ENCODE results near the gene ARHGAP5.

Gene ARHGAP5

DNA sequence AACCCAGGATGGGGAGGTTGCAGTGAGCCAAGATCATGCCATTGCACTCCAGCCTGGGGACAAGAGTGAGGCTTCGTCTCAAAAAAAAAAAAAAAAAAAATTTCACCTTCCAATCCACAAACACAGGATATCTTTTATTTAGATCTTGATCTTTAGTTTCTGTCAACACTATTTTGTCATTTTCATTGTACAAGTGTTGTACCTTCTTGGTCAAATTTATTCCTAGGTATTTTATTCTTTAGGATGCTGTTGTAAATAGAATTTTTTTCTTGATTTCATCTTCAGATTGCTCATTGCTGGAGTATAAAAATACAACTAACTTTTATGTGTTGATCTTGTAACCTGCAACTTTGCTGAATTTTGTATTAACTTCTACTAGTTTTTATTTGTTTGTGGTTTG, 60.8 kb downstream of the ARHGAP5 start:
- Histone ChIP-seq H3K9me3 (ENCODE audit: severe bottlenecking) (no peaks in the 10 kb centered on the region), H3K36me3 (peaks cover 11% of the 10 kb centered on the region), H3K27me3 (ENCODE audit: insufficient read depth, low read depth, severe bottlenecking) (no peaks in the 10 kb centered on the region), H3K27ac (no peak overlapping the region), H3K4me3 (ENCODE audit: low read depth, low read length) (no peak overlapping the region)
- TF ChIP-seq, protein P1, sequence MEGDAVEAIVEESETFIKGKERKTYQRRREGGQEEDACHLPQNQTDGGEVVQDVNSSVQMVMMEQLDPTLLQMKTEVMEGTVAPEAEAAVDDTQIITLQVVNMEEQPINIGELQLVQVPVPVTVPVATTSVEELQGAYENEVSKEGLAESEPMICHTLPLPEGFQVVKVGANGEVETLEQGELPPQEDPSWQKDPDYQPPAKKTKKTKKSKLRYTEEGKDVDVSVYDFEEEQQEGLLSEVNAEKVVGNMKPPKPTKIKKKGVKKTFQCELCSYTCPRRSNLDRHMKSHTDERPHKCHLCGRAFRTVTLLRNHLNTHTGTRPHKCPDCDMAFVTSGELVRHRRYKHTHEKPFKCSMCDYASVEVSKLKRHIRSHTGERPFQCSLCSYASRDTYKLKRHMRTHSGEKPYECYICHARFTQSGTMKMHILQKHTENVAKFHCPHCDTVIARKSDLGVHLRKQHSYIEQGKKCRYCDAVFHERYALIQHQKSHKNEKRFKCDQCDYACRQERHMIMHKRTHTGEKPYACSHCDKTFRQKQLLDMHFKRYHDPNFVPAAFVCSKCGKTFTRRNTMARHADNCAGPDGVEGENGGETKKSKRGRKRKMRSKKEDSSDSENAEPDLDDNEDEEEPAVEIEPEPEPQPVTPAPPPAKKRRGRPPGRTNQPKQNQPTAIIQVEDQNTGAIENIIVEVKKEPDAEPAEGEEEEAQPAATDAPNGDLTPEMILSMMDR (IDR thresholded peaks at IDR 0.05; ENCODE audit: low read depth, low read length), result no peak
- no peak for DNase-seq

DNA sequence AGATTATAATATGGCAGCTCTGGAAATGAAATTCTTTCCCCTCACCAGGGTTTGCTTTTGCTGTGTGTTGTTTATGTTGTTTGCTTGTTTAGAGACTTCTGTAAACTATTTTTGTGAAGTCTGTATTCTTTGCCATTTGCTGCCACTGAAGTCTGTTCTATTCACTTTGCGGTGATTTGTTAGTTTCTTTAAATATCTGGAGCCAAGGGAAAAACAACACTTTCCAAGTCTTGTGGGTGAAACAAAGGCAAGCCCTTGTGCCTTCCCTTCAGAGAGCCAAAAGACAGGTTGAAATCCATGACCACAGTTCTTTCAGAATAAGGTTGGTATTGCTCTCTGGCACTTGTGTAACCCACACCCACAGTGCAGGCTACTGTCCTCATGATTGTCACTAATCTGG, 65.2 kb downstream of the ARHGAP5 start:
- Histone ChIP-seq H3K4me3 (ENCODE audit: low read depth, low read length) (no peak overlapping the region), H3K27ac (no peak overlapping the region), H3K27me3 (ENCODE audit: insufficient read depth, low read depth, severe bottlenecking) (no peaks in the 10 kb centered on the region), H3K9me3 (ENCODE audit: severe bottlenecking) (no peaks in the 10 kb centered on the region), H3K36me3 (peaks cover 16% of the 10 kb centered on the region)
- DNase-seq, result peak; percentile 12
- TF ChIP-seq, protein P1 (IDR thresholded peaks at IDR 0.05; ENCODE audit: low read depth, low read length), result no peak

DNA sequence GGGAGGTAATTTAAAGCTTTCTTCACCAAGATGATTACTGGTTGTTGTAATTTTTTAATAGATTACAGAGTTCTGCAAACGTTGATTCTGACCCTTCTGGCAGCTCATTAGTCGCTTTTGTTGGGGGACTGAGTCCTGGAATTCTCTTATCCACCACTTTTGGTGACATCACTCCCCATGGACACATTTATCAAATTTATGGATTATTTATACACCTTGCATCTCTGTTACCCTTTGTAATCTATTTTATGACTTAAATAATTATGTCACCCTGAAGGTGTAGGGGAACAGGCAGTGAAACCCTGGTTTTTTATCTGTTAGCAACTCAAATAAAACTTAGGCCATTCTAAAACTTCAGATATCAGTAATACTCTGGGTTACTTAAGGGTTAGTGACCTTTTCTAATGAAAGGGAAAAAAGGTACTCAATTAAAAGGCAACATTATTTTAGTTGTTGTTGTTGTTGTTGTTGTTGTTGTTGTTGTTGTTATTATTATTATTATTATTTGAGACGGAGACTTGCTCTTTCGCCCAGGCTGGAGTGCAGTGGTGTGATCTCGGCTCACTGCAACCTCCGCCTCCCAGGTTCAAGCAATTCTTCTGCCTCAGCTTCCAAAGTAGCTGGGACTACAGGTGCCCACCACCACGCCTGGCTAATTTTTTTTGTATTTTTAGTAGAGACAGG, 65.8 kb downstream of the ARHGAP5 start:
- DNase-seq, result no peak
- TF ChIP-seq, protein P1 (IDR thresholded peaks at IDR 0.05; ENCODE audit: low read depth, low read length), result no peak
- Histone ChIP-seq H3K36me3 (peaks cover 18% of the 10 kb centered on the region), H3K27me3 (ENCODE audit: insufficient read depth, low read depth, severe bottlenecking) (no peaks in the 10 kb centered on the region), H3K4me3 (ENCODE audit: low read depth, low read length) (no peak overlapping the region), H3K9me3 (ENCODE audit: severe bottlenecking) (no peaks in the 10 kb centered on the region), H3K27ac (no peak overlapping the region)

DNA sequence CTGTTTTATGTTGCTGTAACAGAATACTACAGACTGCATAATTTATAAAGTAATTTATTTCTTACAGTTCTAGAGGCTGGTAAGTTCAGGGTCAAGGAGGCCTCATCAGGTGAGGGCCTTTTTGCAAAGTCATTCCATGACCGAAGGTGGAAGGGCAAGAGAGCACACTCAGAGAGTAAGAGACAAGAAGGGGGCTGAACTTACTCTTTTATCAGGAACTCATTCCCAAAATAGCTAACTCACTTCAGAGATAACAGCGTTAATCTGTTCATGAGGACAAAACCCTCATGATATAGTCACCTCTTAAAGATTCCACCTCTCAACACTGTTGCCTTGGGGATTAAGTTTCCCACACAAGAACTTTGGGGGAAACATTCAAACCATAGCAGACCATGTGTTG, 73.3 kb downstream of the ARHGAP5 start:
- TF ChIP-seq, protein P1 (IDR thresholded peaks at IDR 0.05; ENCODE audit: low read depth, low read length), result no peak
- H3K27me3 ChIP-seq (ENCODE audit: insufficient read depth, low read depth, severe bottlenecking), result no peaks in the 10 kb centered on the region
- H3K4me3 ChIP-seq (ENCODE audit: low read depth, low read length), result no peak overlapping the region
- H3K27ac ChIP-seq, result no peak overlapping the region
- no peak for DNase-seq
- H3K36me3 ChIP-seq, result peaks cover 50% of the 10 kb centered on the region
- no peaks in the 10 kb centered on the region for H3K9me3 ChIP-seq (ENCODE audit: severe bottlenecking)

DNA sequence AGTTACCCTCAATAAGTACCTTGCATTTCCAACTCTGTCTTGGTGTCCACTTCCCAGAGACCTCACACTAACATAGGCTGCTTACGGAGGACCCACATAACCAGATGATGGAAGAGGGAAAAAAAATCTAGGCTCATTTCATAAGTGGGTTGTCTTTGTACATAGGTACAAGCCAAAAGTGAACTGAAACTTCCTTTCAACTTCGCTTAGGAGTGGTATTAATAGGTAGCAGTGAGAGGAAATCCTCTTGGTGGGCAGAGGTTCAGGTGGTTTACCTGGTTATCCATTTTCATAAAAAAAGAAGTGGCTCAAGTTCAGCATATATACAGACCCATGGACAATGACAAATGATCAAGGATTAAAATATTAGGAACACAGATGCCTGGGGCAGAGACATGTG, 88.9 kb downstream of the ARHGAP5 start:
- H3K27me3 ChIP-seq (ENCODE audit: insufficient read depth, low read depth, severe bottlenecking), result no peaks in the 10 kb centered on the region
- H3K4me3 ChIP-seq (ENCODE audit: low read depth, low read length), result no peak overlapping the region
- TF ChIP-seq, protein P1 (IDR thresholded peaks at IDR 0.05; ENCODE audit: low read depth, low read length), result no peak
- no peaks in the 10 kb centered on the region for H3K36me3 ChIP-seq
- DNase-seq, result no peak
- no peaks in the 10 kb centered on the region for H3K9me3 ChIP-seq (ENCODE audit: severe bottlenecking)
- H3K27ac ChIP-seq, result no peak overlapping the region

DNA sequence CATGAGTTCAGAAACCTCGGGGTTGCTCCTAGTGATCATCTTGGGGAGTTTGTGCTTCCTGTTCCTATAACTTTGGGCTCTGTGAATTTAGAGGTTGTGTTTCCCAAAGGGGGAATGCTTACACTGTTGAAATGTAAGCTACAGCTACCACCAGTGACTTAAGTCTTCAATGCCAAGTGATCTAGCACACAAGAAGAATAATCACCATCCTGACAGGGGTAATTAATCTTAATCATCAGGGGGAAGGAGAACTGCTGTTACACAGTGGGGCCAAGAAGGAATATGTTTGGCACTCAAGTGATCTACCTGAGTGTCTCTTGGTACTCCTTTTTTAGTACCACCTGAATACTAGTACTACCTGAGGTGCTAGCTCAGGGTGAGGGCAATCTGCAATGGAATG, 89.8 kb downstream of the ARHGAP5 start:
- Histone ChIP-seq H3K27me3 (ENCODE audit: insufficient read depth, low read depth, severe bottlenecking) (no peaks in the 10 kb centered on the region), H3K36me3 (no peaks in the 10 kb centered on the region), H3K9me3 (ENCODE audit: severe bottlenecking) (no peaks in the 10 kb centered on the region), H3K27ac (no peak overlapping the region), H3K4me3 (ENCODE audit: low read depth, low read length) (no peak overlapping the region)
- no peak for DNase-seq
- TF ChIP-seq, protein P1 (IDR thresholded peaks at IDR 0.05; ENCODE audit: low read depth, low read length), result no peak

Data from WERI-Rb-1 (cell line).